HG03565 (cell line): ENCODE measurements around the gene GLT6D1.
"Not testable (repeated sequence)": the region's sequence is repeated elsewhere in the genome, so short reads cannot be mapped to it uniquely, and the experiment has no call there.

ENCODE experiments used
- ATAC-seq: cut with Tn5 transposase; IDR thresholded peaks from one replicate; pipeline ENCODE4 v1.9.1; 2021; ENCODE audit warnings: mild to moderate bottlenecking, moderate library complexity; ENCODE audit not compliant: unreplicated experiment

GLT6D1 gene

DNA sequence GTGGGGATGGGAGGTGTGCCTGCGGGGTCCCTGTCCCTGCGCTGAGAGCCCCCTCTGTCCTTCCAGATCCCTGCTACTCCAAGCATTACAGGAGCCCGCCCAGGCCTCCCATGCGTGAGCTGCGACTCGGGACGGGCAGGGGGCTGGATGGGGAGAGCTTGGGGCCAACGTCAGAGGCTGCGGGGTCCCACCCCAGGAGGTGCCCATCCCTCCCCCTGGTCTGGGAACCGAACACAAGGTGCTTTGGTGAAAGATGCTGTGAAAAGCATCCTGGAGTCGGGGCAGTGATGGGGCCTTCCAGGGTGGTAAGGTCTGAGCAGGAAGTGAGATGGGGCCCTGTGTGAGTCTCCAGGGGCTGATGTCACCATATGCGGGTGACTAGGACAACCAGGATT lies 26.5 kb upstream of the GLT6D1 start:
- ATAC-seq, result no peak

DNA sequence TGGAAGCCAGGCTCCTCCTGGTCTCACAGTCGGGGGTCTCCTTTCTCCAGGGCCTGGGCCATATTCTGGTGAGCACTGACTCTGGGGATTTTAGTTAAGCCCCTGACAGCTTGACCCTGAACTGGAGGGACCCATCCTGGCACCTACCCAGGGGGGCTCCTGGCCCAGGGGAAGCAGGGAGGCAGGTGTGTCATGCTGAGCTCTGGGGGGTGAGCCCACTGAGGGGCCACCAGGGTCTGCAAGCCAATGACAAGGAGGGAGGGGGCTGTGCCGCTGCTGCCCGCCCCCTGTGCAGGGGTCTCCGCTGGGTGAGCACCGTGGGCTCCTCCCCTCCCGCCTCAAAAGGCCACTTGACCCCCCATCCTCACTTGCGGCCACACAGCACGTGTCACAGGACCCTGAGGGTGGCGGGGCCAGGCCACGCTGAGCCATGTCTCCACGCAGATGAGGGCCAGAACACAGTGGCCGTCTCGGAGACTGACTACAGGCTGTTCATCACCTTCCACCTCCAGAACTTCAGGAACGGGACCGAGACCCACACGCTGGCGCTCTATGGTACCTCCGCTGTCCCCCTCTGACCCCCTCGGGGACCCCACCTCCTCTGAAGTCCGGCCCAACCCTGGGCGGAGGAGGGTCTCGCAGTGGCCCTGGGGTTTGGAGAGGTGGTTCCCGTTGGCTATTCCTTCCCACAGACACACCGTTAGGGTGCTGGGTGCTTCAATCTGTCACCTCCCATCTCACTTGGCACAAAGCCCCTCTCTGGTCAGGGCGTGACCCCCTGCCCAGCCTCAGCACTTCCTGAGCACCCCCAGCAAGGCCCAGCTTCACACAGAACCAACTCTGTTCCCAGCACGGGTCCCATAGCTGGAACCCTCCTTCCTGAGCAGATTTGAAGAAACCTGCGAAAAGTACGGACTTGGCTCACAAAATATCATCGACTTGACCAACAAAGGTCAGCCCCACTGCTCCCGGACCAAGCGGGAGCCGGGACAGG lies 25.8 kb upstream of the GLT6D1 start:
- no peak for ATAC-seq

DNA sequence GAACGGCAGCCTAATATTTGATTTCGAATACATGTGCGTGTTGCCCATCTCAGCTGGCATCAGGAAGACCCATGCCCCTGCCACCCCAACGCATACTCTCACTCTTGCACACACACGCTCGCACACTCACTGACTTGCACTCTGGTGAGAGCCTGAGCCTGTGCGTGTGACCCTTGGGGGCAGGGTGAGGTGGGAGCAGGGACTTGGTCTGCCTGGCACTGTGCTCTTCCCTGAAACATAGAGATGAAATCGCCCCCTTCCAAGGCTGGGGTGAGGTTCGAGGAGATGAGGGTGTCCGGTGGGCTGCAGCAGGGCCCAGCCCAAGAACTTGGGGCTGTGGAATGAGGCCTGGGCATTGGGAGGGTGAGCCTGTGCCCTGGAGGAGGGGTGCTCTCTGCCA lies 24.9 kb upstream of the GLT6D1 start:
- ATAC-seq, result no peak

DNA sequence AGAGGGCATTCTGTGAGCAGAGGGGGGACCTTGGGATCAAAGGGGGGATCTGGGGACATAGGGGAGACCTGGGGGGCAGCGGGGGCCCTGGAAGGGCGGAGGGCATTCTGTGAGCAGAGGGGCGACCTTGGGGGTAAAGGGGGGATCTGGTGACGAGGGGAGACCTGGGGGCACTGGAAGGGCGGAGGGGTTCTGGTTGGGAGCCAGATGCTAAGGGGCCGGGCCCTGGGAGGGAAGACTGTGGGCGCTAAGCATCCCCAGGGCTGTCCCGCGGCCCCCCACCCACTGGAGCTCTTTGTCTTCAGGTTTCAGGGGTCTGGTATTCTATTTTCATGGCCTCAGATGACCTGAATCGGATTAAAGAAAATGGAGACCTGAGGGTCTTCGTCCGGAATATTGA lies 24.5 kb upstream of the GLT6D1 start:
- no peak for ATAC-seq

DNA sequence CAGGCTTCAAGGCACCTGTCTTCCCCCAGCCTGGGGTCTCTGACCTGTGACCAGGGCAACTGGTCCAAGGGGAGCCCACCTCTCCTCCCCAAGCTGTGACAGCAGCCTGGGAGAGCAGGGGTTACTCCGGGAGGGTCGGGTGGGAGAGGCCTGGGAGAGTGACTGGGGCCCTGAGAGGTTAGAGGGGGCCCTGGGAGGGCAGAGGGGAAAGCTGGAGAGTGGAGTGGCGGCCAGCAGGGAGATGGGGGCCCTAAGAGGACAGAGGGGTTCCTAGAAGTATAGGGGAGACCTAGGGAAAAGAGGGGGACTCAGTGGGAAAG lies 24.1 kb upstream of the GLT6D1 start:
- ATAC-seq, result no peak

DNA sequence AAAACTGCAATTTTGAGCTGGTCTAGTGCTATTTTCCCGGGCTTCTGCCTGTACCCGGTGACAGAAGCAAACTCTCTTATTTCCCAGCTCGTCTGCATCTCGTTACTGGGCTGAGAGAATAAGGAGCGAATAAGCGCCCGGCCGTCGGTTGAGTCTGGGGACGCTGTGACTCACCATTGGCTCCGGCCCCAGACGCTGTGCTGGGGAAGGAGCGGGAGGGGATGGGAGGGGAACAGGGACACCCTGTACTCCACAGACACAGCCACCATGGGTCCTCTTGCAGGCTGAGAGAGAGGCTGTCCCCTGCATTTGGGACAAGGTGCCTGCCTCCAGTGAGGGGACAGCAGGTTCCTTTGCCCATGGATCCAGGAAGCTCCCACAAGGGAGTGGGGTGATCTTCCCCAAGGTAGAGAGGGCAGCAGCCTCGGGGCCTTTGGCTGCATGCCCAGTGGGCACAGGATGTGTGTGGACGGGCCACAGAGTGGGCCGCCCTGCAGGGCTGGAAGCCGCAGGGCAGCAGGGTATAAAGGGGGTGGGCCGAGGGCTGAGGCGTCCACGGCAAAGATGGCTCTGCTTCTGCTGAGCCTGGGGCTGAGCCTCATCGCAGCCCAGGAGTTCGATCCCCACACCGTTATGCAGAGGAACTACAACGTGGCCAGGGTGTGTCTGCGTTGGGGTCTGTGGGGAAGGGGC lies 23.6 kb upstream of the GLT6D1 start, which contains the start of gene LCN9:
LCN9 (plus strand) TSS at position 552 of the 693 bp plus-strand sequence; CDS start at position 565, 13 bp downstream.
- no peak for ATAC-seq

DNA sequence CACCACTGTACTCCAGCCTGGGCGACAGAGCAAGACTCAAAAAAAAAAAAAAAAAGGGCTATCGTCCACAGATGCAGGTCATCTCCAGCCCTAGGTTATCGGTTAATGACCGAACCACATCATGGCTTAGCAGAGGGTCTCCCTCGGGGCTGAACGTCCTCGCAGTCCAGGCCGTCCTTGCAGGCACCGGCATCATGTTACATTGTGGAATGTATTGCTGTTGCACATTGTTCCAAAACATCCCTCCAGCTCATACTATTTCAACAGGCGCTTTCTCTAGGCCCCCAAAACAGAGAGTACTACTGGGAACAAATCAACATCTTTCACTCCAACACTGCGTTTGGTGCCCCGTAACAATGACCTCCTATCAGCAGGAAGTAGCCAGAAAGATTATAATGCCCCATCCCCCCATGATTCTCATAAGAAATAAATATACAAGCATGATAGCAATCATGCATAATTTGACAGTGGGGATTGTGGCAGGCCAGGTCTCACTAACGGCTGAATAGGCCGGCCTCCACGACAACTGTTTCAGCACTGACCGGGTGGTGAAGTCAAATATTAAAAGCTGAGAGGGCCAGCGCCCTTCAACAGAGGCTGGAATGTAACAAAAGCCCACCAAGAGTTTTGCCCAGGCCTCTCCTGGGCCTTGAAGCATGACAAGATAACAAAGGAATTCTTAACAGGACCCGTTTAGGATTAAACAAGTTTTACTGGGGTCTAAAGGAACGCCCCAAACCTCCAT lies 22.6 kb upstream of the GLT6D1 start:
- ATAC-seq, result no peak

DNA sequence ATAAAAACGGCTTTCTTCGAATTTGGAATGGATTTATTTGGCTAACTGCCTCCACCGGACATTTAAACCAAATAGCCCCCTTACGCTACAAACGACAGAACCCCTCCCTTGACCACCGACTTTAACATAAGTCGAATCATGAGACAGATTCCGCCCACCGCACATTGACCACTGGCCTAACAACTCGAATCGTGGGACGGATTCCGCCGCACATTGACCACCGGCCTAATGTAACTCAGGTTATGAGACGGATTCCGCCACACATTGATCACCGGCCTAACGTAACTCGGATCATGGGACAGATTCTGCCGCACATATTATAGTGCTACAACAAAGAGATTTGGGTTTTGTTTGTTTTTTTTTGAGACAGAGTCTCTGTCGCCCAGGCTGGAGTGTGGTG lies 21.1 kb upstream of the GLT6D1 start:
- no peak for ATAC-seq

DNA sequence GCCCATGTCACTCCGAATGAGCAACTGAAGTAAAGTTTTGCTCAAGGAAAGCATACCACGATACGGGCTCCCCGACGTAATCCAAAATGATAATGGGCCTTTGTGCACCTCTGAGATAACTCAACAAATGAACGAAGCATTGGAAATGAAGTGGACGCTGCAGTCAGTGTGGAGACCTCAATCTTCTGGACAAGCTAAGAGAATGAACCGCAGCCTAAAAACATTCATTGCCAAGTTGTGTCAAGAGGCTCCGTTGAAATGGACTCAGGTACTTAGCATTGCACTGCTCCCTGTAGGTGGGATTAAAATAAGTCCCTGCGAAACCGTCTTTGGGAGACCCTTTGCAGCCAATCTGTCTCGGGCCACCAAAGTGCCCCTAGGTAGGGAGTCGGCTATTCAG lies 19.9 kb upstream of the GLT6D1 start:
- no peak for ATAC-seq

DNA sequence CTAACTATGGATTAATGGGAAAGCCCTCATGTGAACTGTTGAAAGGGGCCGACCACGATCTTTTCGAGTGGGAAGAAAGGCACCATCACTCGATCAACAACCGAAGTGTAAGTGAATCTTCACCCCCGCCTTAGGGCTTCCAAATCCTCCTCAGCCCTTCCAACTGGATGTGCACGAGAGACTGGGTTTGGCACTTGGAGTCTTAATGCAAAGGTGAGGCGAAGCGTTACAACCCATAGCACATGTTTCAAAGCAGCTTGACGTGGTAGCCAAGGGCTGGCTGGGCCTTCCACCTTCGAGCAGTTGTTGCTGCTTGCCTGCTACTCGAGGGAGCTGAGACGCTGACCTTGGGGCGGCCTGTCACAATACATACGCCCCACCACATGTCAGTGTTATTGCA lies 18.1 kb upstream of the GLT6D1 start:
- ATAC-seq, result no peak

DNA sequence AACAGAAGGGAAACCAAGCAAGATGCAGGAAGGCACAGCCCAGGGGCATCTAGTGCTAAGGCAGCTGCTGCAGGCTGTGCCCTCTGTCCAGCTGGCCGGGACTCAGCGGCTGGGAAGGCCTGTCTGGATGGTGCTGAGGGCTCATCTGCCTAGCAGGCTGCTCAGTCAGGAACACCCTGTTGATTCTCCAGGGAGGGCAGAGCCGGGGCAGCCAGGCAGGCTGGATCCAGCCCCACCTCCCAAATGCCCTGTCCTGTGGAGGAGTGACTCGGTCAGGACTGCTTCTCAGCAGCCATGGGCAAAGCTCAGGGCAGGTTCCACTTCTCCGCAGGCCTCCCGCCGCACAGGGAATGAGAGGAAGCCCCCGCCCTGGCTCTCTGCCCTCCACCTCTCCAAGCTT lies 16.0 kb upstream of the GLT6D1 start:
- ATAC-seq, result no peak

DNA sequence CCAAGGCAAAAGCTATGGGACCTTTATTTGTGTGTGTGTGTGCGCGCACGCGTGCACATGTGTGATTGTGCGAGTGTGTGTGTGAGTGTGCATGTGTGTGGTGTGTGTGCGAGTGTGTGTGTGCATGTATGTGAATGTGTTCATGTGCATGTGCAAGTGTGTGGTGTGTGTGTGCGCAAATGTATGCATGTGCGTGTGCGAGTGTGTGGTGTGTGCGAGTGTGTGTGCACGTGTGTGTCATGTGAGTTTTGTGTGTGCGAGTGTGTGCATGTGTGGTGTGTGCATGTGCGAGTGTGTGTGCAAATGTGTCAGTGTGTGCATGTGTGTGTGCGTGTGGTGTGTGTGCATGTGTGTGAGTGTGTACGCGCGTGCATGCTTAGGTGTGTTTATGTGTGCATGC lies 11.1 kb upstream of the GLT6D1 start:
- no peak for ATAC-seq

DNA sequence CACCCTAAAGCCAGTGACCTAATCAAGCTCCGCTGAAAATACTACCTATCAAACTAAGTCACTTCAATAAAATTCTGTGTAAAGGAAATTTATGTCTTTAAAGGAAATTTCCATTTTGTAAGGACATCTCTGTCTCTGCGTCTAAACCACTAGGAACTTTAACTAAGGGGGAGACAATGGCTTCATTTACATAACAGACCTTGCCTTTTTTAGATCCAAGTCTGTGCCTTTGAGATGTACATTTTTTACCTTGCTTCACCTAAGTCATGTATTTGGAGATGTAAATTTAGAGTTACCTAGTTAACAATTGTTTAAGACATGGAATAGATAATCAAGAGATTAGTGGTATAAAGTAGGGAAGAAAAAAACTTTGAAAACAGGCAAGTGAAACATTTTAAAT lies 10.2 kb upstream of the GLT6D1 start:
- no peak for ATAC-seq

DNA sequence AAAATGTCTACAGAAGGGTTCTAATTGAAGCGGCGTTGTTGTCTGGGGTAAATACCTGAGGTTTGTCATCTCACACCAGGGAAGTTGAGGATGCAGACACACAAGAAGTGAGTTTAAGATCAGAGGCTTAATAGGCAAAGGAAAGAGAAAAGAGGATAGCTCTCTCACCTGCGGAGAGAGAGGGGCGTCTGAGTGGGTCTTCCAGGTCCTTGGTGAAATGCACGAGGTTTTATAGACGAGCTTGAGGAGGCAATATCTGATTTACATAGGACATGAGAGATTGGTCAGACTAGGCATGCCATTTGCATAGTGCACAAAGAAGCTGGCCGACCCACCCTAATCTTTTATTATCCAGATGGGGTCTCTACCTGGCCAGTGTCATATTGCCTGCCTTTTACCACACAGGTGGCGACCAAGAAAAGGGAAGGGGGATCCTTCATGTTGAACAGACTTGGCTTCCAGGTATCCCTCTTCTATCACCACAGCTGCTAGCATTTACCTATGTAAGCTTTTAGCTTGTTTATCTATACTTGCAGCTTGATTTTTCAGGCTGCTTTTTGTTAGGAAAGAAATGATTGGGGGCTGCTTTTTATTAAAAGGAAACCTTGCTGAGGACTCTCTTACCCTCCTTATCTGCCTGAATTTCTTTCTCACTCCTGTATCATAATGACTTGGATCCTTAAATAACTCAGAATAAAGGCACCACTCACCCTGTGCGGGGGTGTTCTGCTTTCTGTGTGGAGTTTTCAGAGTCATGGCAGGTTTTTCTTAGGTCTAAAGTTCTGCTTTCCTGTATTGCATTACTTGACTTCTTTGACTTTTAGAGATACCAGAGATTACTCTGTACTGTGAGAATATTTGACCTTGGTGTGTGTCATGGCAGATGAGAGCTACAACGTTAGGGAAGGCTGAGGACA lies 9.4 kb upstream of the GLT6D1 start:
- no peak for ATAC-seq

DNA sequence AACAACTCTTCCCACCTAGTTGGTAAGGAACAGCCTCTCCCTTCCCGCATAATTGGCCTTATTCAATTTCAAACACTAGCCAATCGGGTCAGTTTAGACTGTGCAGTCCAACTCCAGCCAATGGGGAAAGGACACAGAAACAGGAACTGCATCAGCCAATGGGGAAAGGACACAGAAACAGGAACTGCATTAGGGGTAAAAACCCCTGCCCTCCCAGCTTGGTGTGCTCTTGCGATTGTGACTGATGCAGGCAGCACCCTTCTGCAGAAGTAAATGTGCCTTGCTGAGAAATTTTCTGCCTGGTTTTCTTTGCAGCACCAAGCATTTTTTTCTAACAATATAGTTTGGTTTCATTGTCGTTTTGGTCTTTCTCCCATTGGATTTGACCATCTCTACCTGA lies 8.5 kb upstream of the GLT6D1 start:
- no peak for ATAC-seq

DNA sequence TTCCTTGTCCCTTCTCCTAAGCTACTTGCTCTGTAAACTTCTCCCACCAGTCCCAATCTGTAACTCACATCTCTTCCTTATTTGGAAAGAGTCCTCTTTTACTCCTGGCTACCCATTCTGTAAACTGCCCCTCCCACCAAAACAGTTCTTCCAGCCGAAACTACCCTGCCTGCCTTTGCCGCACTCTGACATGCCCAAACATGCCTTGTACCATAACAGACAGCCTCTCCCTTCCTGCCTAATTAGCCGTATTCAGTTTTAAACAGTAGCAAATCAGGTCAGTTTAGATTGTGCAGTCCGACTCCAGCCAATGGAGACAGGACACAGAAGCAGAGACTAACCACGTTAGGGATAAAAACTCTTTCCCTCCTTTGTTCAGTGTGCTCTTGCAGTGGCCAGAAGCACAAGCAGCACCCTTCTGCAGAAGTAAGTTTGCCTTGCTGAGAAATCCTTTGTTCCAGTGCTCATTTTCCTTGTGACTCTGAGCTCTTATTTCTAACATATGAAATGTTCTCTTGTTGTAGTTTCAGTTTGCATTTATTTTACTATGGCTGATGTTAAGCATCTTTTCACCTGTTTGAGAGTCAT lies 5.4 kb upstream of the GLT6D1 start:
- no peak for ATAC-seq

DNA sequence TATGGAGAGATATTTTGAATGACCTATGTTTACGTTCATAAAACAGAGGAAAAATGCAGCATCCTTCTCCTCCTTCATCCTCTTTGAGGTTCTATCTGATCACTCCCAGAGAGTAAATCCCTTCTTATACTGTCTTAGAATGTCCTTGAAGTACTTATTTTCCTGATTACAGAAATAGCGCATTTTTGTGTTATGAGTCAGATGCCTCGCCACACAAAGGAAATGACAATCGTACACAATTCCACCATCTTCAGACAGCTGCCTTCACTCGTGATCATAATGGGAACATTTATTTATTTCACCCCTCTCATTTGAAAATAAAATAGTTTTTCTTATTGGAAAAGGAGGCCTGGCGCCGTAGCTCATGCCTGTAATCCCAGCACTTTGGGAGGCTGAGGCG lies 2.4 kb upstream of the GLT6D1 start:
- ATAC-seq, result no peak

DNA sequence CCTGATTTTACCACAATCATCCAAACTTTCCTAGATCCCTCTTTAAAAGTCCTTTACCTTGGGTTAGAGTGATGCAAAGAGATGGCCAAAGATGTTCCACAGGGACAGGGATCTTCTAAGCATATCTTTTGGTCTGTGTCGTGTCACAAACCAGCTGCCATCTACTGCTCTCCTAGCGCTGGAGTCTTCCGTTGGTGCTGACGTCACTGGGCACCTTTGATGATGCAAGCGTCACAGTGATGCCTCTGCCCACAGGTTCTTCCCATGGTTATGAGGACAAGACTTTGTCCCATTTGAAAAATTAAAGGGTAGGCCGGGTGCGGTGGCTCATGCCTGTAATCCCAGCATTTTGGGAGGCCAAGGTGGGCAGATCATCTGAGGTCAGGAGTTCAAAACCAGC lies 1.7 kb upstream of the GLT6D1 start:
- ATAC-seq, result no peak

DNA sequence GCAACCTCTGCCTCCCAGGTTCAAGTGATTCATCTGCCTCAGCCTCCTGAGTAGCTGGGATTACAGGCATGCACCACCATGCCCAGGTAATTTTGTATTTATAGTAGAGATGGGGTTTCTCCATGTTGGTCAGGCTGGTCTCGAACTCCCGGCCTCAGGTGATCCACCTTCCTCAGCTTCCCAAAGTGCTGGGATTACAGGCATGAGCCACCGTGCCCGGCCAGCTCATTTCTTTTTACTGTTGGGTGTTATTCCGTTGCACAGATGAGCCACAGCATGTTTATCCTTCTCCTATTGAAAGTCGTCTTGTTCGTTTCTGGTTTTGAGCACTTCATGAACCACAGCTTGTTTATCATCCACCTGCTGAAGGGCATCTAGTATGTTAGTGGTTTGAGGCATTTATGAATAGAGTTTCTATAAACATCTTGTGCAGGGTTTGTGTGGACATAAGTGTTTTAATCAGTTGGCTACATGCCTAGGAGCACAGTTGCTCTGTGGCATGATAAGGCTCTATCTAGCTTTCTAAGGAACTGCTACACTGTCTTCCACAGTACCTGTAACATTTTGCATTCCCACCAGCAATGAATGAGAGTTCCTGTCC lies 2.3 kb downstream of the GLT6D1 start:
- ATAC-seq, result not testable (repeated sequence)

DNA sequence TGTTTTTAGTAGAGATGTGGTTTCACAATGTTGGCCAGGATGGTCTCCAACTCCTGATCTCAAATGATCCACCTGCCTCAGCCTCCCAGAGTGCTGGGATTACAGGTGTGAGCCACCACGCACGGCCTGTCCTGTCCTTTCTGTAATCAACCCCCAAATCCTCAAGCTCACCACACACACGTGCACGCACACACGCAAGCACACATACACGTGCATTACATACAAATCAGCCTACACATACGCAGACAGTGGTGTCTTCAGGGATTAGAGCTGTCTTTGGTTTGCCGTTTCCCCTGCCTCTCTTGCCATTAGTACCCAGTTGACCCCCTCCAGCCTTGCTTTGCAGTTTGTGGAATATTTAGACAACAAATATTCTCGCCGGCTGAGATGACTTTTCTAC lies 6.5 kb downstream of the GLT6D1 start:
- ATAC-seq, result no peak
